NCI-H187 treated with DMSO at 0.1 percent for 48 hours (cell line): Measurements from ENCODE around the gene LRRC41.
"Not testable (repeated sequence)": the region's sequence is repeated elsewhere in the genome, so short reads cannot be mapped to it uniquely, and the experiment has no call there.

Source experiments
- DNase-seq: peaks from one replicate; lab custom pipeline; 2025; lab: John Stamatoyannopoulos, UW

The LRRC41 gene

DNA sequence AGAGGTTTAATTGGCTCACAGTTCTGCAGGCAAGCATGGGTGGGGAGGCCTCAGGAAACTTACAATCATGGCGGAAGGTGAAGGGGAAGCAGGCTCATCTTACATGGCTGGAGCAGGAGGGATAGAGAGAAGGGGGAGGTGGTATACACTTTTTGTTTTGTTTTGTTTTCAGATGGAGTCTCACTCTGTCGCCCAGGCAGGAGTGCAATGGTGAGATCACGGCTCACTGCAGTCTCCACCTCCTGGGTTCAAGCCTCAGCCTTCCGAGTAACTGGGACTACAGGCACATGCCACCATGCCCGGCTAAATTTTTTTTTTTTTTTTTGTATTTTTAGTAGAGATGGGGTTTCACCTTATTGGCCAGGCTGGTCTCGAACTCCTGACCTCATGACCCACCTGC is 18.8 kb upstream of the LRRC41 start:
- DNase-seq: not testable (repeated sequence)

GRCh38 chr1:46319960-46320914 is 16.8 kb upstream of the LRRC41 start:
- DNase-seq: peak; percentile 36

GRCh38 chr1:46319301-46319700 is 15.9 kb upstream of the LRRC41 start:
- not testable (repeated sequence) for DNase-seq

- no peak for DNase-seq
Measured at GRCh38 chr1:46317323-46317722, 13.9 kb upstream of the LRRC41 start.

GRCh38 chr1:46315669-46316403 is 12.4 kb upstream of the LRRC41 start:
- DNase-seq: no peak

DNA sequence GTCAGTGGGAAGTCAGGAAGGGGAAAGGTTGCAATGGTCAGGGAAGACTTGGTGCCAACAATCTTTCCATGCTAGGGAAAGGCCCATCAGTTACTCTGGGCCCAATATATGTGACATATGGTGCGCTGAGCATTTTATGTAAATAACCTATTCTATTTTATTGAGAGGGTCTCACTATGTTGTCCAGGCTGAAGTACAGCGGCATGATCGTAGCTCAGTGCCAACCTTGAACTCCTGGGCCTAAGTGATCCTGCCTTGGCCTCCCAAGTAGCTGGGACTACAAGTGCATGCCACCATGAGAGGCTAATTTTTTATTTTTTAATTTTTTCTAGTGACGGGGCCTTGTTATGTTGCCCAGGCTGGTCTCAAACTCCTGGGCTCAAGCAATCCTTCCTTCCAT is 6.9 kb upstream of the LRRC41 start:
- no peak for DNase-seq

DNA sequence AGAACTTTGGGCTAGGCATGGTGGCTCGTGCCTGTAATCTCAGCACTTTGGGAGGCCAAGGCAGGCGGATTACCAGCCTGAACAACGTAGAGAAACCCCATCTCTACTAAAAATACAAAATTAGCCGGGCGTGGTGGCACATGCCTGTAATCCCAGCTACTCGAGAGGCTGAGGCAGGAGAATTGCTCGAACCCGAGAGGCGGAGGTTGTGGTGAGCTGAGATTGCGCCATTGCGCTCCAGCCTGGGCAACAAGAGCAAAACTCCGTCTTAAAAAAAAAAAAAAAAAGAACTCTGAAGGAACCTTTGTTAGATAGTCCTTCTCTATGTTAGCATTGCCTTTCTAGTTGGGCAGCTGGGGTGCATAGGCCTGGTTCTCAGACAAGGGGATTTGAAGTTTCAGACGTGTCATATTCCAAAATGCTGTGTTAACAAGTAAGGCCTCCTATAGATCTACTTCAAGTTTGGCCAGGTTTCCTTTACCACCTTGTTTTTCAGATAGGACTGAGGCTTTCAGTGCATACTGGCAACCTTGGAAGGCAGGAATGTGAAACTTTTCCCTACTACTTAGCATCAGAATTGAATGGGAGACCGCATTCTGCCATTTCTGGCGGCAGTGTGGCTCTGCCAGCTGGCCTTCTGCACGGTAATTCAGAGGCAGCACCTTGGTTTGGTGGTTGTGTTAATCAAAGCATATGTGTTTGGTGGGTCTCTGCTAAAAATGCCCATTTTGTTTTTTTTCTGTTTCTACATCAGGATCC is 6.2 kb upstream of the LRRC41 start:
- no peak for DNase-seq

- DNase-seq: no peak
Measured at GRCh38 chr1:46306159-46306530, 2.7 kb upstream of the LRRC41 start.

GRCh38 chr1:46303872-46304326 is 483 bp upstream of the LRRC41 start:
- no peak for DNase-seq

GRCh38 chr1:46302641-46303037 is 777 bp downstream of the LRRC41 start:
- no peak for DNase-seq

DNA sequence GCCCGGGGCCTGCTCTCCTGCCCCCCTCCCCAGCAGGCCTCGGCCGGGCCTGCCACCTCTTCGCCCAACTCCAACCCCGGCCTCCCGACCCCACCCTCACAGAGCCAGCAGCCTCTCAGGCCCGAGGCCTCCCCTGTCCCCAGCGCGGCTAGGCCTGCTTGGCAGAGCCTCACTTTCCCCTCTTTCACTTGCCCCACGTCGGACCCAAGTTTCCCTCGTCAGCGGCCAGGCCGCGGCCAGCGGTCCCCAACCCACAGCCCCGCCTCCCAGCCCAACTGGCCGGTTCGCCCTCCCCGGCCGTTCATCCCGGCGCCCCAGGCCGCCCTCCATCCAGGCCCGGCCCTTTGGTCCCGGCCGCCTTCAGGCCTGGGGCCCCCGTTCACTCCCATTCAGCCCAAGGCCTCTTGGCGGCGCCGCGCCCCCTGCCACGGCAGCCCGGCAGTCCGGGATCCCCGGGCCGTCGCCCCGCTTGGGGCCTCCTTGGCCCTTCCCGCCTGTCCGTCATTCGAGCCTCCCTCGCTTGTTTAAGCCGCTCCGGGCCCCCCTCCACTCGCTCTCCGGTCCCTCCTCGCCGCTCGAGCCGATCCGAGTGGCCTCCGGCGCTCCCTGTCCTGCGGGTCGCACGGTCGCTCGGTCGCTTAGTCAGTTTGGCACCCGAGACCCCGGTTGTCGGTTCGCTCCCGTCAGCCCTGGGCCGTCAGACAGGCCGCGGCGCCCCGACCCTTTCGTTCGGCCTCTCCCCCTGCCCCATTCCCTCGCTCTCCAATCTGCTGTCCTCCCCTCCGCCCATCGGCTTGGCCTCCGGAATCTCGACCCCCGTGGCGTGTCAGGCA is 1.4 kb downstream of the LRRC41 start:
- no peak for DNase-seq

- no peak for DNase-seq
Measured at GRCh38 chr1:46301406-46301807, 2.0 kb downstream of the LRRC41 start.

DNA sequence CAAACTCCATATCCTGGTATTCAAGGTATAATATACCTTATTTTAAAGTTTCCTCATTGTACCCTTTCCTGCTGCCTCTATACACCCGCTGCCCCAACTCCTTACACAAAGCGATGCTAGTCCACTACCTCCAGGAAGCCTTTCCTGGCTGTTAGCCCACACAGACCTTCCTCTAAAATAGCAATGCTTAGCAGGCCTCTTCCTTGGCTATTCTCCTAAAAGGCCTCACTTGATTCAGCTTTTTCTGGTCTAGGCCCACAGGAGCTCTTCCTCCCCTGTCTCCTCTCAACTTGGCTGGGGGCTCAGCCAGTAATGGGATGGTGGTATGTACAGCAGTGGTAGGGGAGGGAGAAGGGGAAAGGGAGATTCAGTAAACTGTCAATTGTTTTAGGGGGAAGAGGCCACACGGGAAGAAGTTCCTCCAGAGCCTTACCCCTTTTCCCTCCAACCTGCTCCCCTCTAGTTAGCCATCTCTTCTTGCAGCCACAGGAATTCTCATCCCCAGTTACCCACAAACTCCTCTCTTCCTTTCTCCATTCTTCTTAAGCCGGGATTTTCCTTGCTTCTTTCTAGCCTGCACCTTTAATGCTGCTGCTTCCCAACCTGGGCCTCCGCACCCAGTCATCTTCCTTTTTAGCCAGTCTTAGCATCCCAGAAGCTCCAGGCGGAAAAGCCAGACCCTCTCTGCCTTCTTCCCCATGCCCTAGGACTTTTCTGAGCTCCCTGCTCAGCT is 2.6 kb downstream of the LRRC41 start:
- DNase-seq: no peak

DNA sequence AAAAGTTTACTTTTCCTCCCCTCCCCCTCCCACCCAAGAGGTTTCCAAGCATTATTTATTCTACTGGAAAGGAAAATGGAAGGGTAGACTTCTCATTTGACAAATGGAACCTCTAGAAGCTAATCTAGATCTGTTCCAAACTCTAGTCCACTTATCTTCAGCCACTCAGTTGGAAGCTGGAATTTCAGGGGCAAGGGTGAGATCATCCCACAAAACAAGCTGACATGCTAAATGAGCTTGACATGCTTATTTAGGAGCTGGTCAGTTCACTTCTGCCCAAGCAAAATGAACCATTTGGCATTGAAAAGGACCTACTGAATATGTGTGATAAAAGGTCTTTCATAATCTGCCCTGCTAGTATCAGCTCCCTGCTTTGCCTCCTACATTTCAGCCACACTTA is 5.0 kb downstream of the LRRC41 start:
- no peak for DNase-seq

GRCh38 chr1:46295306-46295705 is 8.1 kb downstream of the LRRC41 start:
- DNase-seq: no peak

DNA sequence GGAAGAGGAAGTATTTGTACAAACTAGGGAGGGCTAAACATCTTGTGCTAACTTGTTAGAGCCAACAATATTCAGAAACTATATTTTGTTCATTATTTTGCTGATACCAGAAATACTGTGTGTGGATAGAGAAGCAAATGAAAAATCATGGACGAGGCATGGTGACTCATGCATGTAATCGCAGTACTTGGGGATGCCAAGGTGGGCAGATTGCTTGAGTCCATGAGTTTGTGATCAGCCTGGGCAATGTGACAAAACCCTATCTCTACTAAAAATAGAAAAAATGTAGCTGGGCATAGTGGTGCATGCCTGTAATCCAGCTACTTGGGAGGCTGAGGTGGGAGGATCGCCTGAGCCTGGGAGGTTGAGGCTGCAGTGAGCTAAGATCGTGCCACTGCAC is 13.4 kb downstream of the LRRC41 start:
- no peak for DNase-seq

GRCh38 chr1:46289134-46289494 is 14.3 kb downstream of the LRRC41 start:
- no peak for DNase-seq

DNA sequence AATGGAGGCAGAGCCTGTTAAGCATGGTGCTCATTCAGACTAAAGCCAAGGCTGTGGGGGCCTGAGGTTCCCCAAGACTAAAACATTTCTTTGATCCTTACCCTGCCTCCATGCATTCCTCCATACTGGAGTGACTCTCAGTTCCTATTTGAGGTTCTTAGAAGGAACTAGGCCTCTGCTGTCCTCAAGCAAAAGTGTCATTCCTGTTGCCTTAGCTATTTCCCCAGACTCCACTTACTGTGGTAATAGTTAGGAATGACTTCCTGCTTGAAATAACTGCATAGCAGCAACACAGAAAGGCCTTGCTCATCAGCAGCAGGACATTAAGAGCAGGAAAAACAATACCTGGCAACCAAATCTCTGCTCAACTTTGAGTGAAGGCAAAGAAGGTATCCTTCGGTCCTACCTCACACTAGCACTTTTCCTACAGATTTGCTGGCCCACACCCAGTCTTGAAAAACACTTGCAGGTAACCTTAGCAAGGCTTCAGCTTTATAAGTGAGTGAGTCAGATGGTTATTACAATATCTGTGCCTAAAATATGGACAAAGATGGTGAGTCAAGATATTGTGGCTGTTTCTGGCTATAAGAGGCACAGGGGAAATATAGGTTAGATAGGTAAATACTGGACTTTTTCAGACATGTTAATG is 14.8 kb downstream of the LRRC41 start:
- DNase-seq: no peak

DNA sequence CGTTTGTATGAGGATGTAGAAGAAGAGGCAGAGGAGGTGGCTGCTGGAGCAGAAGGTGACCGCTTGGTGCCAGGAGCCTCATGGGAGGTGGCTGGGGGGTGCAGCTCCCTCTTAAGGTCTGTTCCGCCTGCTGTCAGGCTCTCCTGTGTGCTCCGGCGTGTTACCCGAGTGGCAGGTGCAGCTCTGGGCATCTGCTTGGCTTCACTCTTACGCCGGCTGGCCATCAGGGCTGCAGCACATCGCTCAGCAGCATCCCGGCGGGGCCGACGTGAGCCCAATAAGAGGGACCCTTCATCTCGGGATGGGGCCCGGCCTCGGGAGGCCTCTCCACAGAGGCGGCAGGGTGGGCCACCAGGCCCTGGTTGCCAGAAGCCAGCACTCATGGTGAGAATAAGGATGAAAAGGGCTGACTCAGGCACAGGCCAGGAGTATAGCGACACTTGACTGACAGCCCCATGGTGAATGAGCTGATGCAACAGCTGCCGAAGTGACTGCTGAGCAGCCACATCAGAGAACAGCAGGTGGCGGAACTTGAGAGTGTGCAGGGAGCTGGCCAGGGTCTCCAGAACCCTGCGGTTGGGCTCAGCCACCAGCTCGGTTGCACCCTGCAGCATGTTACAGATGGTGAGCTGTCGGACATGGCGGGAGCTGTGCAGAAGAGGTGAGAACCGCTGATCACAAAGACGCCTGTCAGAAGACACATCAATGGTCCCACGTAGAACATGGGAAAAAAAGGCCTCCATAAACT is 17.5 kb downstream of the LRRC41 start:
- peak; percentile 64 for DNase-seq
